NCI-H187 treated with DMSO at 0.1 percent for 48 hours (cell line): ENCODE data around the gene PODXL.
"Not testable (repeated sequence)": the region's sequence is repeated elsewhere in the genome, so short reads cannot be mapped to it uniquely, and the experiment has no call there.

Source experiments
- DNase-seq: peaks from one replicate; lab custom pipeline; 2025; lab: John Stamatoyannopoulos, UW

Gene PODXL

GRCh38 chr7:131489881-131490280 lies 66.5 kb downstream of the PODXL start:
- DNase-seq: no peak

DNA sequence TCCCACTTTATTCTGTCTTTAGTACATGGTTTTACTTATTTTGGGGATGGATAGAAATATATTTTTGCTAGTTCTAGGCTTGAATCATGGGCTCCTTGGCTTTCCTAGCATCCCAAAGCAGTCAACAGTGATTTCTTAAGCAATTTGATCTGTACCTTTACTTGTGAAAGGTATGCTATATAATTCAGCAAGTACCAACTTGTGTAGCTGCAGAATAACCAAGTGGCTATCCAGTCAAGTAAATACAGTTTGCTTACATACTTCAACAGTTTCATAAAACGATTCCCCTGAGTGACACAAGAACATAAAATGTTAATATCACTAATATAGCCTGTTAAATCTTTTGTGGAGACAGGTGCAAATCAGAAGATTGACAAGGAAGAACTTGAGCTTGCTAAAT lies 67.2 kb downstream of the PODXL start:
- no peak for DNase-seq

DNA sequence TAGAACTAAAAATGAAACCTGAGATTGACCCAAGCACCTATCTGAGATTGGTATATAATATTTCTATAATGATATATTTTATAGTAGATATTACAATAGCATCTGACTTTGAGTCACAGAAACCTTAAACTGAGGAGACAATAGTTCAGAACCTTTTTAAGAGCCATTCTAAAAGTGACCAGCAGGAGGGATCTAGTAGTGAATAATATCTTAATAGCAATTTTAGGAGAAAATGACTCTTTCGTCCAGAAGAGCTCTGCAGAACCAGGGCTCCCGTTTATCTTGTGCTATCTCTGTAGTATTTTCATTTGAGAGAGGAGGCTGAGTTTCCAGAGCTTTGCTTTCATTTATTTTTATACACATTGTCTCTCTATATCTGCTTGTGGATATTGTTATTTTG lies 68.1 kb downstream of the PODXL start:
- no peak for DNase-seq

DNA sequence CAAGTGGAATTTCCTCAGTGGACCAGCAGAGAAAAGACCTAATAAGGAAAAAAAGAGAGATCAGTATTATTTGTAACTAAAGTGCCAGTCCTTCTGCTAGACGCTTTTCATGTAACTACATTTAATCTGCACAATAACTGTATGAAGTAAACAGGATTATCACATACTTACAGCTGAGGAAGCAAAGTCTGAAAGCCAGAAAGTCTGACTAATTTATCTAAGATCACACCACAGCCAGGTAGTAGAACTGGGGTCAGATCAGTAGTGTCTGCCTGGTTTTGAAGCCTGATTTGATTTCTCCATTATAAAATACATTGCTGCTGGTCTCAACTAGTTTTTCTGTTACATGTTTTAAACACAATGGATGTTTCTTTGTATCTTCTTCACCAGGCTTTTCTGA lies 69.2 kb downstream of the PODXL start:
- DNase-seq: no peak

- no peak for DNase-seq
Measured at GRCh38 chr7:131486346-131486745, 70.1 kb downstream of the PODXL start.

DNA sequence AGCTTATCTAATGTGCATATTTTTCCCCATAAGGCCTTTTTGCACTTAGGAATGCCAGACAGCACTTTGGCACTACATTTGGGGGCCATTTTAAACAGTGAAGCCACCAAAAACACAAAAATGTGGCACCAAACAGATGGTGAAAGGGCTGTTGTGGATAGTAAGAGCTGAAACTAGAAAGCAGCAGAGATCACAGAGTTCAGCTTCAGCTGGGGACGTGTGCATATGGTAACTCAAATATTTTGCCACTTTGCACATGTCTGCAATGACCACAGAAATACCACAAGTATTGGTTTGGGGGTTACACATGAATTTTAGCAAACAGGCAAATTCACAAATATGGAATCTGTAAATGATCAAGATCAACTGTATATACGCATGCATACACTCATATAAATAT lies 72.8 kb downstream of the PODXL start:
- no peak for DNase-seq

DNA sequence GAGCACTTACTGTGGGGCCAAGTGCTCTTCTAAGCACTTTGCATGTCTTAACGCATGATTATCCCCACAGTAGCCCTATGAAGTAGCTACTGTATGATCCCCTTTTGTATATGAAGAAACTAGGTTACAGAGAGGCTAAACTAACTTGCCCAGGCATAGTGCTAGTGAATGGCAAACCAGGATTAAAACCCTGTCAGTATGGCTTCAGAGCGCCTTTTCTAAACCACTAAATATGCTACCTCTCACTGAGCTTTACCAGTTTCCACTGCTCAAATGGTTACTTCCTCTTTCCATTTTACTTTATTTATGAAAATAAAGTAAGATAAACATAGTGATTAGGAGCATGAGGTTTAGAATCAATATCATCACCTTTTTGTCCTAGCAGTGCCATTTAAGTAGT lies 73.6 kb downstream of the PODXL start:
- DNase-seq: no peak

DNA sequence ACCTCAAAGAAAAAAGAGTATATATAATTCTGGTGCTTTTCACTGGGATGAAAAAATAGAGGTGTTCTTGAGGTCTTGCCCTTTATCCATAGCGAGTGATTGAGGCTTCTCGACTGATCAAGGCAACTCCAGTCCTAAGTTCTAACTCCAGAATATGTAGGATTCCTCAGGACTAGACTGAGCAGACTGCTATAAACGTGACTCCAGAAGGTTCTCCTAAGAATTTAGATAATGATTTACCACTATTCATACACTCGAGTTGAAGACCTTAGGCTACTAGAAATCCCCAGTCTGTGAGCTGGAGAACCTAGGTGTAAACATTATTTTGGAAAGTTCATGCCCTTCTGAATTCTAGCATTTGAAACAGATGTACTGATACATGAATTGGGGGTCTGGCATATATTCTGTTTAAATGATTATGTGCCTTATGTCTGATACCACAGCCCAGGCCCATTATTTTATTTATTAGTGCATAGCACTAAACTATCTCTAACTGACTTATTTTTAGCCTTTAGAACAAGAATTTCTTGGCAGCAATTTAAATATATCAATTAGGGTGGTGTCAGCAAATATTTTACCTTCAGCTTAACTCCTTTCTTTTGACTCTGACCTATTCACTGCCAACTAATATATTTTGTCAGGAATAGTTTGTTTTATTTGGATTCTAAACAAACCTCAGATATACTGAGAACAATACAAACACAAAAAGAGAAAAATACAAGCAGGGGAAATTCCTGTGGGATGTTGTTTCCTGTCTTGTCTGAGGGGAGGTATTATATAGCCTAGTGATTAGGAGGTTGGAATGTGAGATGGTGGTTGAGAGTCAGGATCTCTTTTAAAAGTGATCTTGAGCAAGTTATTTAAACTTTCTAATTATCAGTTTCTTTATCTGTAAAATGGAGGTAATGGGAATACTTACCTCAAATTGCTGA lies 75.8 kb downstream of the PODXL start:
- no peak for DNase-seq

DNA sequence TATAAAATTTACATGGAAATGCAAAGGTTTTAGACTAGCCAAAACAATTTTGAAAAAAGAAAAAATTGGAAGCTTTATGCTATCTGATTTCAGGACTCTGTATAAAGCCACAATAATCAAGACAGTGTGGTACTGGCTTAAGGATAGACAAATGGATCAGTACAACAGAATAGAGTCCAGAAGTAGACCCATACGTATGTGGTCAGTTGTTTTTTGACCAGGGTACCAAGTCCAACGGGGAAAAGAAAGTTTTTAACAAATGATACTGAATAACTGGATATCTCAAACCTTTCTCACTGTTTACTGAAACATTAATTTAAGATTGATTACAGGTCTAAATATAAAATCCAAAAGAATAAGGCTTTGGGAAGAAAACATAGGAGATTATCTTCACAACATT lies 79.7 kb downstream of the PODXL start:
- DNase-seq: no peak

- no peak for DNase-seq
Measured at GRCh38 chr7:131471250-131472004, 85.0 kb downstream of the PODXL start.

DNA sequence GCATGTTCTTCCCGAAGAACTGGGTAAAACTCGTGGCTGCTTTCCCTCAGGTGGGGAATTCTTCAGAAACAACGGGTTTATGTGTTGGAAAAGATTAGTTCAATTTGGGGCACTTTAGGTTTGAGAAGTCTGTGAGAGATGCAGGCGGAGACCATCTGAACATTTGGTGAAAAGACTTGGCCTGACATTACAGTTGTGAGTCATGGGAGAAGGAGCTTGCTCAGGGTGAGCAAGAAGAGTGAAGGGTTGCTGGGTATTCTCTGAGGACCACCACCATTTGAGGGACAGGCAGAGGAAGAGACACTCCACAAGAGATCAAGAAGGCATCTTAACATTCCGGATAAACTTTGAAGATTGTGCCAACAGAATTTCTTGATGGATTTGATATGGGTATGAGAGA lies 88.6 kb downstream of the PODXL start:
- no peak for DNase-seq

DNA sequence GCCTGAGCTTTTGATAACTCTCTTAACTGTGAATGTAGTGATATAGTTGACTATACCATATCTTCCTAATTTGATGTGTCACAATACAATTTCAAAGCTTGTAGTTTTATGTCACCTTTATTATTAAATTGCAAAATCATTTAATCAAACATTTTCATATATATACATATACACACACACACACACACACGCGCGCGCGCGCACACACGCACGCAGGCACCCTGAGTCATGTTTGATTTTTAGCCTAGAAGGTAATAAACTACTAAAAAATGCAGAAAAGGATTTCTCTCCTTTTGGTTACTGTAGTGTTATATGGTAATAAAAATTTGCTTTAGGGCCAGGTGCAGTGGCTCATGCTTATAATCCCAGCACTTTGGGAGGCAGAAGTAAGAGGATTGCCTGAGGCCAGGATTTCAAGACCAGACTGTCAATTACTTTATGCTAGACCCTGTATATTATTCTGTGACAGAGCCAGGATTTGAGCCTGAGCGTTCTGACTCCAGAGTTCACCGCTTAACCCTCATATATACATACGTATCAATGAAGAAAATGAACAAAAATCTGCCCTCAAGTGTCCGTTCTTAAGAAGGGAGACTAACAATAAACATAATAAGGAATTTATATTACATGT lies 89.6 kb downstream of the PODXL start:
- no peak for DNase-seq

DNA sequence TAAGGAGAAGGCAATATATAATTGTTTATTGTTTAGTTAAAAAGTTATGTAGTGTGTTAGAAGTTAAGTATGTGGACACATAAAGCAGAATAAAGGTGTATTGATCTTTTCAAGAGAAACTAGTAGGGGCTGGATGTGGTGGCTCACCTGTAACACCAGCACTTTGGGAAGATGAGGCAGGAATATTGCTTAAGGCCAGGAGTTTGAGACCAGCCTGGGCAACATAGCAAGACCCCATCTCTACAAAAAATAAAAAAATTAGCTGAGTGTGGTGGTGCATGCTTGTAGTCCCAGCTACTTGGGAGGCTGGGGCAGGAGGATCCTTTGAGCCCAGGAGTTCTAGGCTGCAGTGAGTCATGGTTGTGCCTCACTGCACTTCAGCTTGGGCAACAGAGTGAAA lies 93.7 kb downstream of the PODXL start:
- not testable (repeated sequence) for DNase-seq

DNA sequence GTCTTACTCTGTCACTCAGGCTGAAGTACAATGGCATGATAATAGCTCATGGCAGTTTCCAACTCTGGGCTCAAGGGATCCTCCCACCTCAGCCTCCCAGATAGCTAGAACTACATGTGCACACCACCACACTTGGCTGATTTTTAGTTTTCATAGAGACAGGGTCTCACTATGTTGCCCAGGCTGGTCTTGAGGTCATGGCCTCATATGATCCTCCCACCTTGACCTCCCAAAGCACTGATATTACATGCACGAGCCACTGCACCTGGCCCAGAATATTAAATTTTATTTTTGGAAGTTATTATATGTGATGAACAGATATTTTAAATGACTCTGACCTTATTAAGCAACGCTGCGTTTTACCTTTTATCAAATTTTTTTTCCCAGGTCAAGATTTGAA lies 94.4 kb downstream of the PODXL start:
- DNase-seq: no peak

DNA sequence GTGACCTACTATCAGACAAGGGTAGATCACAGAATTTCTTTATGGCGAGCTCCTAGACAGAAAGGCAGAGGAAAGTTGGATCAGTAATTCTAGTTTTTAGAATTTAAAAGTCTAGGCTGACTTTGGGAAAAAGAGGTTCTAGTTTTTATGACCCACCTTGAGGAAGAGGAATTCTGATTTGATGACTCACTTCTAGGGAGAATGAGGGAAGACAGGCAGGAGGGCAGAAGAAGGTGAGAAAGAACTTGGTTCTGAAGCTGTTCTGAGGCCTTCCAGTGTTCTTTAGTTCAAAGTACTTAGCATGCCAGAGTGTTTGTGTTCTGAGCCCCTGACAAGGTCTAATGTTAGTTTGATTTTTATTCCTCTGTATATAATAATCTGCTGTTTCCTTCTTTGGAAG lies 97.2 kb downstream of the PODXL start:
- DNase-seq: no peak

DNA sequence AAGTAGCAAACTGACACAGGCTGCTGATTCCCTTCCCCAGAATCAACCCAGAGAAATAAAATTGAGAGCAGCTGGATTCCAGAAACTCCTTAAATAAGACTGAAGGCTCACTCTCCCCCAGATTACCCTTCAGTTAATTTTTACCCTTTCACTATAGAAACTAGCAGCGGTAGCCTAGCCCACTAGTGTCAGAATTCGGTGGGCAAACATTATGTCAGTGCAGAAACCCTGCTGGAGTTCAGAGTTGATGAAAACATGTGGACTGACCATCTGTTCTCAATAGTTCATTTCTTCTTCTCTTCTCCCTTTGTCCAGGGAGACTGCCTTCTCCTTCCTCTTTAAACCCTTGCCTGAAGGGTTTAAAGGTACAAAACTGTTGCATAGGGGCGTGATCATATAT lies 100.1 kb downstream of the PODXL start:
- DNase-seq: no peak

DNA sequence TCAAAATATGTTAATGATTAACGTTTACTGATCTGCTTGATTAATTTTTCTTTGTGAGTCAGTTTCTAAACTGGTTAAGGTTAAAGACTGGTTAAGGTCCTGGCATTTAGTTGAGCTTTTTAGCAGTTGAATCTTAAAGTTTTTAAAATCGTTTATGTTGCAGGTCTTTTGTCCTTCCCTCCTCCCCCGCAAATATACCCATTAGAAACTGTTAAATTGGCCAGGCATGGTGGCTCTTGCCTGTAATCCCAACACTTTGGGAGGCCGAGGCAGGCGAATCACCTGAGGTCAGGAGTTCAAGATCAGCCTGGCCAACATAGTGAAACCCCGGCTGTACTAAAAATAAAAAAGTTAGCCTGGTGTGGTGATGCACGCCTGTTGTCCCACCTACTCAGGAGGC lies 100.9 kb downstream of the PODXL start:
- no peak for DNase-seq

GRCh38 chr7:131455001-131455400 lies 101.4 kb downstream of the PODXL start:
- no peak for DNase-seq

GRCh38 chr7:131454498-131454897 lies 101.9 kb downstream of the PODXL start:
- DNase-seq: no peak
